Naive thymus-derived CD4-positive, alpha-beta T cell (primary cell): ENCODE results near the gene GNAQ. TPM values are rescaled to one million over a fixed set of nuclear protein-coding genes. Genes with fewer than 3 reads are reported as not detected.

Source experiments
- ATAC-seq: fragments of 150-1000 bp; cut with Tn5 transposase; 2 replicates; pipeline ENCODE4 v1.10.0; 2021; ENCODE audit warnings: mild to moderate bottlenecking, moderate library complexity
- CTCF ChIA-PET: fragments of 350-600 bp; sonication (Branson Sonifier 250); formaldehyde crosslinking; loops from one replicate; lab custom pipeline; 2021; ENCODE audit warnings: antibody characterized with exemption; lab: Charles Lee
- POLR2A ChIA-PET: fragments of 350-600 bp; sonication (Branson Sonifier 250); formaldehyde crosslinking; loops from one replicate; lab custom pipeline; 2021; ENCODE audit warnings: antibody characterized with exemption, inconsistent platforms; lab: Charles Lee
- DNase-seq, 9 donors: peaks; one replicate each; pipeline versions ENCODE4 v3.0.0 to v3.0.0-alpha.2; 2020 to 2022; ENCODE audit warnings: mixed read lengths in 1 of 9
- H3K27ac ChIP-seq: one replicate; pipeline ENCODE4 v1.7.0; 2013; ENCODE audit warnings: mild to moderate bottlenecking, low read depth, low read length, moderate library complexity
- H3K27me3 ChIP-seq, 2 donors: one replicate each; pipeline ENCODE4 v1.7.0; 2013; ENCODE audit warnings: low read length in 2 of 2, mild to moderate bottlenecking in 2 of 2, moderate library complexity in 2 of 2; ENCODE audit not compliant: control insufficient read depth in 2 of 2, insufficient read depth in 2 of 2
- H3K36me3 ChIP-seq, 3 experiments: 1 replicate in 2 of 3; 2 replicates in 1 of 3; pipeline ENCODE4 v1.7.0; 2013; ENCODE audit warnings: low read length in 3 of 3, mild to moderate bottlenecking in 3 of 3, moderate library complexity in 1 of 3; ENCODE audit not compliant: insufficient read depth in 3 of 3, control insufficient read depth in 2 of 3
- H3K4me1 ChIP-seq, 2 donors: one replicate each; pipeline ENCODE4 v1.7.0; 2013; ENCODE audit warnings: low read length in 2 of 2, mild to moderate bottlenecking in 2 of 2, moderate library complexity in 1 of 2; ENCODE audit not compliant: control insufficient read depth in 2 of 2, insufficient read depth in 2 of 2
- H3K4me3 ChIP-seq: 2 replicates; pipeline ENCODE4 v1.7.0; 2013; ENCODE audit warnings: mild to moderate bottlenecking, low read length
- H3K9me3 ChIP-seq, 3 experiments: 1 replicate in 2 of 3; 2 replicates in 1 of 3; pipeline ENCODE4 v1.7.0; 2013; ENCODE audit warnings: low read length in 3 of 3; ENCODE audit not compliant: control insufficient read depth in 2 of 3
- H3K27ac Mint-ChIP-seq, 9 donors: one replicate each; pipeline ENCODE4 v1.8.0; 2020 to 2022; ENCODE audit warnings: mixed read lengths in 9 of 9, mild to moderate bottlenecking in 8 of 9, moderate library complexity in 5 of 9, inconsistent platforms in 2 of 9
- H3K27me3 Mint-ChIP-seq, 5 donors: one replicate each; pipeline ENCODE4 v1.8.0; 2021 to 2022; ENCODE audit warnings: mixed read lengths in 5 of 5, mild to moderate bottlenecking in 1 of 5
- H3K36me3 Mint-ChIP-seq, 5 donors: one replicate each; pipeline ENCODE4 v1.8.0; 2020 to 2022; ENCODE audit warnings: mixed read lengths in 5 of 5, mild to moderate bottlenecking in 3 of 5, inconsistent platforms in 1 of 5
- H3K4me1 Mint-ChIP-seq, 7 donors: one replicate each; pipeline ENCODE4 v1.8.0; 2020 to 2022; ENCODE audit warnings: mixed read lengths in 7 of 7, mild to moderate bottlenecking in 3 of 7, inconsistent platforms in 1 of 7
- H3K4me3 Mint-ChIP-seq, 10 donors: one replicate each; pipeline ENCODE4 v1.8.0; 2020 to 2022; ENCODE audit warnings: mild to moderate bottlenecking in 10 of 10, mixed read lengths in 10 of 10, moderate library complexity in 6 of 10, inconsistent platforms in 2 of 10
- H3K9me3 Mint-ChIP-seq, 11 donors: one replicate each; pipeline ENCODE4 v1.8.0; 2020 to 2022; ENCODE audit warnings: mixed read lengths in 11 of 11, mild to moderate bottlenecking in 4 of 11, inconsistent platforms in 1 of 11, moderate library complexity in 1 of 11
- intact Hi-C, 2 donors: fragments of 100-400 bp; cut with micrococcal nuclease; formaldehyde crosslinking; loops; one replicate each; pipeline ENCODE4 v1.15.1; 2023
- polyA plus RNA-seq, 2 donors: library from polyadenylated mRNA; unstranded; fragments of 300-500 nt; fragmentation: Illumina TruSeq; gene quantifications; one replicate each; pipeline ENCODE4 v1.2.3, GENCODE V29; 2021
- total RNA-seq, 6 experiments: library from RNA in 5 of 6; stranded (reverse) in 5 of 6; gene quantifications; 1 replicate in 5 of 6; 2 replicates in 1 of 6; pipeline ENCODE4 v1.2.3 and lab custom pipeline; 2021 to 2026

The GNAQ gene
- total and polyA plus RNA-seq, 7 experiments from 2014 or later = 7.2 to 60.6 (median 46.2) TPM

- Histone ChIP-seq H3K4me3 (no peak overlapping the region), H3K36me3 (peaks cover 0 to 15% (median 0%) of the 10 kb centered on the region in 3 experiments), H3K4me1 (peaks cover 0 to 5% of the 10 kb centered on the region in 2 donors), H3K9me3 (no peaks in the 10 kb centered on the region), H3K27me3 (no peaks in the 10 kb centered on the region), H3K27ac (no peak overlapping the region)
- ChIA-PET POLR2A (no interaction called here), CTCF (no interaction called here)
- intact Hi-C loops = loop anchor here in 1 of 2 donors (5.0 kb wide), 1 partner anchor 33 kb away; no protein-coding TSS in a partner anchor
- Mint-ChIP-seq H3K36me3 (peaks cover 7 to 72% (median 57%) of the 10 kb centered on the region in 5 donors), H3K27me3 (no peaks in the 10 kb centered on the region), H3K4me1 (peaks cover 18 to 50% (median 39%) of the 10 kb centered on the region in 7 donors), H3K4me3 (no peak overlapping the region), H3K27ac (peak overlapping the region in 1 of 9 donors; percentile 34), H3K9me3 (peaks cover 0 to 3% (median 0%) of the 10 kb centered on the region in 11 donors)
- DNase-seq (no peak), ATAC-seq (no peak)
Measured at GRCh38 chr9:77809552-77809951, 222.1 kb downstream of the GNAQ start.

- H3K27me3 Mint-ChIP-seq = no peaks in the 10 kb centered on the region
- Histone ChIP-seq H3K27me3 (no peaks in the 10 kb centered on the region), H3K4me3 (no peak overlapping the region), H3K36me3 (peaks cover 0 to 10% (median 0%) of the 10 kb centered on the region in 3 experiments), H3K4me1 (peaks cover 0 to 5% of the 10 kb centered on the region in 2 donors), H3K9me3 (no peaks in the 10 kb centered on the region), H3K27ac (no peak overlapping the region)
- DNase-seq (no peak), ATAC-seq (no peak)
- CTCF ChIA-PET = no interaction called here
- H3K36me3 Mint-ChIP-seq = peaks cover 2 to 67% (median 53%) of the 10 kb centered on the region in 5 donors
- H3K4me1 Mint-ChIP-seq = peaks cover 13 to 44% (median 39%) of the 10 kb centered on the region in 7 donors
- H3K9me3 Mint-ChIP-seq = peaks cover 0 to 2% (median 0%) of the 10 kb centered on the region in 11 donors
- intact Hi-C loops = loop anchor here in 1 of 2 donors (5.0 kb wide), 1 partner anchor 34 kb away; no protein-coding TSS in a partner anchor
- H3K4me3 Mint-ChIP-seq = peak overlapping the region in 5 of 10 donors; percentile 1 to 50 (median 25)
- POLR2A ChIA-PET = no interaction called here
- H3K27ac Mint-ChIP-seq = peak overlapping the region in 5 of 9 donors; percentile 5 to 78 (median 24)
Measured at GRCh38 chr9:77808751-77809081, 222.9 kb downstream of the GNAQ start.

- Mint-ChIP-seq H3K4me3 (peak overlapping the region in 4 of 10 donors; percentile 1 to 50 (median 33)), H3K9me3 (peaks cover 0 to 2% (median 0%) of the 10 kb centered on the region in 11 donors), H3K4me1 (peaks cover 13 to 44% (median 39%) of the 10 kb centered on the region in 7 donors), H3K36me3 (peaks cover 0 to 67% (median 53%) of the 10 kb centered on the region in 5 donors), H3K27me3 (no peaks in the 10 kb centered on the region), H3K27ac (peak overlapping the region in 5 of 9 donors; percentile 5 to 78 (median 9))
- H3K9me3 ChIP-seq = no peaks in the 10 kb centered on the region
- intact Hi-C loops = loop anchor here in 1 of 2 donors (5.0 kb wide), 1 partner anchor 34 kb away; no protein-coding TSS in a partner anchor
- H3K27ac ChIP-seq = no peak overlapping the region
- H3K4me1 ChIP-seq = peaks cover 0 to 5% of the 10 kb centered on the region in 2 donors
- ATAC-seq (no peak), DNase-seq (no peak)
- no peak overlapping the region for H3K4me3 ChIP-seq
- peaks cover 0 to 4% (median 0%) of the 10 kb centered on the region in 3 experiments for H3K36me3 ChIP-seq
- H3K27me3 ChIP-seq = no peaks in the 10 kb centered on the region
- CTCF ChIA-PET = no interaction called here
- POLR2A ChIA-PET = no interaction called here
Measured at GRCh38 chr9:77807846-77808750, 223.5 kb downstream of the GNAQ start.

- Mint-ChIP-seq H3K4me1 (peaks cover 13 to 44% (median 38%) of the 10 kb centered on the region in 7 donors), H3K27me3 (no peaks in the 10 kb centered on the region), H3K4me3 (no peak overlapping the region), H3K36me3 (peaks cover 0 to 71% (median 55%) of the 10 kb centered on the region in 5 donors), H3K9me3 (peaks cover 0 to 2% (median 0%) of the 10 kb centered on the region in 11 donors), H3K27ac (peak overlapping the region in 2 of 9 donors; percentile 9 to 14)
- H3K27me3 ChIP-seq = no peaks in the 10 kb centered on the region
- H3K36me3 ChIP-seq = peaks cover 0 to 4% (median 0%) of the 10 kb centered on the region in 3 experiments
- H3K4me3 ChIP-seq = no peak overlapping the region
- CTCF ChIA-PET = no interaction called here
- ATAC-seq = peak; percentile 47
- DNase-seq = no peak
- H3K4me1 ChIP-seq = peaks cover 0 to 5% of the 10 kb centered on the region in 2 donors
- H3K9me3 ChIP-seq = no peaks in the 10 kb centered on the region
- POLR2A ChIA-PET = no interaction called here
- intact Hi-C loops = loop anchor here in 1 of 2 donors (5.0 kb wide), 1 partner anchor 35 kb away; no protein-coding TSS in a partner anchor
- H3K27ac ChIP-seq = no peak overlapping the region
Measured at GRCh38 chr9:77807281-77807683, 224.3 kb downstream of the GNAQ start.

- ATAC-seq (no peak), DNase-seq (no peak)
- peaks cover 15 to 44% (median 36%) of the 10 kb centered on the region in 7 donors for H3K4me1 Mint-ChIP-seq
- Histone ChIP-seq H3K27me3 (no peaks in the 10 kb centered on the region), H3K4me1 (peaks cover 0 to 5% of the 10 kb centered on the region in 2 donors), H3K9me3 (no peaks in the 10 kb centered on the region), H3K4me3 (no peak overlapping the region), H3K27ac (no peak overlapping the region), H3K36me3 (peaks cover 0 to 4% (median 0%) of the 10 kb centered on the region in 3 experiments)
- H3K9me3 Mint-ChIP-seq = peaks cover 0 to 2% (median 0%) of the 10 kb centered on the region in 11 donors
- H3K27ac Mint-ChIP-seq = peak overlapping the region in 1 of 9 donors; percentile 14
- H3K4me3 Mint-ChIP-seq = no peak overlapping the region
- intact Hi-C loops = loop anchor here in 1 of 2 donors (5.0 kb wide), 1 partner anchor 36 kb away; no protein-coding TSS in a partner anchor
- H3K27me3 Mint-ChIP-seq = no peaks in the 10 kb centered on the region
- peaks cover 0 to 71% (median 55%) of the 10 kb centered on the region in 5 donors for H3K36me3 Mint-ChIP-seq
- ChIA-PET CTCF (no interaction called here), POLR2A (no interaction called here)
Measured at GRCh38 chr9:77806741-77807140, 224.9 kb downstream of the GNAQ start.

GRCh38 chr9:77805810-77806209, 225.8 kb downstream of the GNAQ start:
- Histone ChIP-seq H3K9me3 (no peaks in the 10 kb centered on the region), H3K36me3 (peaks cover 0 to 4% (median 0%) of the 10 kb centered on the region in 3 experiments), H3K4me1 (peaks cover 0 to 5% of the 10 kb centered on the region in 2 donors), H3K27ac (no peak overlapping the region), H3K27me3 (no peaks in the 10 kb centered on the region), H3K4me3 (no peak overlapping the region)
- DNase-seq (no peak), ATAC-seq (no peak)
- ChIA-PET CTCF (interaction anchor here (0.9 kb wide), 1 partner anchor 348 kb away, joined by 3 read pairs; no protein-coding TSS in a partner anchor), POLR2A (no interaction called here)
- no peak overlapping the region for H3K4me3 Mint-ChIP-seq
- H3K36me3 Mint-ChIP-seq = peaks cover 0 to 71% (median 56%) of the 10 kb centered on the region in 5 donors
- intact Hi-C loops = loop anchor here in 1 of 2 donors (5.0 kb wide), 1 partner anchor 36 kb away; no protein-coding TSS in a partner anchor
- peaks cover 15 to 44% (median 40%) of the 10 kb centered on the region in 7 donors for H3K4me1 Mint-ChIP-seq
- H3K27ac Mint-ChIP-seq = no peak overlapping the region
- no peaks in the 10 kb centered on the region for H3K27me3 Mint-ChIP-seq
- H3K9me3 Mint-ChIP-seq = peaks cover 0 to 4% (median 0%) of the 10 kb centered on the region in 11 donors
